ENCODE measurements around the gene FAM118A. TPM values are rescaled to one million over a fixed set of nuclear protein-coding genes. Genes with fewer than 3 reads are reported as not detected.

FAM118A gene
- total RNA-seq, 1 donor from 2014 or later, result 59.3 TPM

GRCh38 chr22:45262931-45263462, 46.7 kb upstream of the FAM118A start:
- CTCF ChIA-PET, result interaction anchor here (1.2 to 1.4 kb wide), 2 partner anchors 25 to 28 kb away, joined by 4 read pairs; no protein-coding TSS in a partner anchor
- peaks cover 50% of the 10 kb centered on the region for H3K4me1 Mint-ChIP-seq
- intact Hi-C loops (cut with micrococcal nuclease), result loop anchor here (1.0 to 5.0 kb wide), 6 partner anchors 17 to 161 kb away; partner anchors contain the start of gene NUP50
- no peak for DNase-seq
- POLR2A ChIA-PET, result interaction anchor here (0.7 to 3.4 kb wide), 14 partner anchors 13 to 685 kb away, joined by 3 to 27 read pairs (median 4); partner anchors contain the start of gene NUP50
- peak overlapping the region; percentile 77 for H3K4me3 Mint-ChIP-seq
- no peaks in the 10 kb centered on the region for H3K27me3 Mint-ChIP-seq
- peak overlapping the region; percentile 81 for H3K27ac Mint-ChIP-seq
- ATAC-seq (ENCODE audit: low read depth), result peak; percentile 30
- TF ChIP-seq, protein P1, sequence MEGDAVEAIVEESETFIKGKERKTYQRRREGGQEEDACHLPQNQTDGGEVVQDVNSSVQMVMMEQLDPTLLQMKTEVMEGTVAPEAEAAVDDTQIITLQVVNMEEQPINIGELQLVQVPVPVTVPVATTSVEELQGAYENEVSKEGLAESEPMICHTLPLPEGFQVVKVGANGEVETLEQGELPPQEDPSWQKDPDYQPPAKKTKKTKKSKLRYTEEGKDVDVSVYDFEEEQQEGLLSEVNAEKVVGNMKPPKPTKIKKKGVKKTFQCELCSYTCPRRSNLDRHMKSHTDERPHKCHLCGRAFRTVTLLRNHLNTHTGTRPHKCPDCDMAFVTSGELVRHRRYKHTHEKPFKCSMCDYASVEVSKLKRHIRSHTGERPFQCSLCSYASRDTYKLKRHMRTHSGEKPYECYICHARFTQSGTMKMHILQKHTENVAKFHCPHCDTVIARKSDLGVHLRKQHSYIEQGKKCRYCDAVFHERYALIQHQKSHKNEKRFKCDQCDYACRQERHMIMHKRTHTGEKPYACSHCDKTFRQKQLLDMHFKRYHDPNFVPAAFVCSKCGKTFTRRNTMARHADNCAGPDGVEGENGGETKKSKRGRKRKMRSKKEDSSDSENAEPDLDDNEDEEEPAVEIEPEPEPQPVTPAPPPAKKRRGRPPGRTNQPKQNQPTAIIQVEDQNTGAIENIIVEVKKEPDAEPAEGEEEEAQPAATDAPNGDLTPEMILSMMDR (IDR thresholded peaks at IDR 0.05), result no peak
- no peaks in the 10 kb centered on the region for H3K36me3 Mint-ChIP-seq (ENCODE audit: low read depth)
- no peaks in the 10 kb centered on the region for H3K9me3 Mint-ChIP-seq

GRCh38 chr22:45263463-45264269, 46.1 kb upstream of the FAM118A start:
- Mint-ChIP-seq H3K4me3 (peak overlapping the region; percentile 77), H3K27me3 (no peaks in the 10 kb centered on the region), H3K36me3 (ENCODE audit: low read depth) (no peaks in the 10 kb centered on the region), H3K27ac (peak overlapping the region; percentile 81), H3K9me3 (no peaks in the 10 kb centered on the region), H3K4me1 (peaks cover 52% of the 10 kb centered on the region)
- TF ChIP-seq, protein P1 (IDR thresholded peaks at IDR 0.05), result no peak
- peak; percentile 97 for ATAC-seq (ENCODE audit: low read depth)
- intact Hi-C loops (cut with micrococcal nuclease), result loop anchor here (1.0 to 5.0 kb wide), 6 partner anchors 17 to 161 kb away; partner anchors contain the start of gene NUP50
- POLR2A ChIA-PET, result interaction anchor here (0.7 to 3.4 kb wide), 13 partner anchors 16 to 684 kb away, joined by 3 to 27 read pairs (median 4); partner anchors contain the start of gene NUP50
- DNase-seq, result peak; percentile 78
- CTCF ChIA-PET, result interaction anchor here (1.2 to 1.4 kb wide), 2 partner anchors 24 to 28 kb away, joined by 4 read pairs; no protein-coding TSS in a partner anchor

DNA sequence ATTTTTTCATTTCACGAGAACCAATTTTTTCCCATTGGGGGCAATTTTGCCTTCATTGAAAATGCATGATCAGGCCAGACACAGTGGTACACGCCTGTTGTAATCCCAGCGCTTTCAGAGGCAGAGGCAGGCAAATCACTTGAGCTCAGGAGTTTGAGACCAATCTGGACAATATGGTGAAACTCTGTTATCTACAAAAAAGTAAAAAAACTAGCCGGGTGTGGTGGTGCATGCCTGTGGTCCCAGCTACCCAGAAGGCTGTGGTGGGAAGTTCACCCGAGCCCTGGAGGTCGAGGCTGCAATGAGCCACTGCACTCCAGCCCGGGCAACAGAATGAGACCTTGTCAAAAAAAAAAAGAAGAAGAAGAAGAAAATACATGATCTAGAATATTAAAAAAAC, 44.2 kb upstream of the FAM118A start:
- no peak for ATAC-seq (ENCODE audit: low read depth)
- Mint-ChIP-seq H3K4me1 (peaks cover 52% of the 10 kb centered on the region), H3K27ac (no peak overlapping the region), H3K9me3 (no peaks in the 10 kb centered on the region), H3K4me3 (no peak overlapping the region), H3K27me3 (peaks cover under 1% of the 10 kb centered on the region), H3K36me3 (ENCODE audit: low read depth) (no peaks in the 10 kb centered on the region)
- intact Hi-C loops (cut with micrococcal nuclease), result no loop called here
- ChIA-PET CTCF (no interaction called here), POLR2A (interaction anchor here (0.7 to 1.0 kb wide), 3 partner anchors 8 to 28 kb away, joined by 3 read pairs; no protein-coding TSS in a partner anchor)
- DNase-seq, result no peak
- TF ChIP-seq, protein P1 (IDR thresholded peaks at IDR 0.05), result no peak

DNA sequence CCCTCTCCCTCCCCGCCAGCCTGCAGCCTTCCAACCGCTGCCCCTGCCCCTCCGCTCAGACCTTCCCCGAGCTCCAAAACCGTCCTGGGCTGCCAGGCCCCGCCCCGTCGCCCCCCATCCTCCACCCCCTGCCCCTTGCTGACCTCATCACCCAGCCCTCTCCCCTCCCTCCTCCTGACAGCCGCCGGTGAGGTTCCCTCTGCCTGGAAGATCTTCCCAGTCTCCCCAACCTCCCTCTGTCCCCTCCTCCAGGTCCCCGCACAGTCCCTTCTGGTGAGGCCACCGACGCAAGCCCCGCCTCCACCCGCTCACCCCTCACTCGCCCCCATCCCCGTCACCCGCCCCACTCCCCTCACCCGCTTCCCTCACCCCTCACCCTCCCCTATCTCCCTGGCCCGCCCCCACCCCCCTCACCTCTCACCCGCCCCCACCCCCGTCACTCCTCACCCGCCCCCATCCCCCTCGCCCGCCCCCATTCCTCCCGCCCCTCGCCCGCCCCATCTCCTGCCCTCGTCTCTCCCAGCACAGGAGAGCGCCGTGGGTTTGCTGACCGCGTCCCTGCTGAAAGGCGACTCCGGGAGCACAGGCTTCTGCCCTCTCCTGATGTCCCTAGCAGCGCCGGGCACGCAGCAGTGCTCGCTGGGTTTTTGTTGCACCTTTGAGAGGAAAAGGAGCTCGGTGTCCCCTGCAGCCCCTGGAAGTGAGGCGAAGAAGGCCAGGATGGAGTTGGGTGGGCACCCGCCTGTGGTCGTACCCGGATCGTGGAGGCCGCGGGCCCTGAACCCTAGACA, 41.4 kb upstream of the FAM118A start:
- DNase-seq (no peak), ATAC-seq (ENCODE audit: low read depth) (no peak)
- H3K27me3 Mint-ChIP-seq, result peaks cover 4% of the 10 kb centered on the region
- intact Hi-C loops (cut with micrococcal nuclease), result loop anchor here (2.0 kb wide), 1 partner anchor 284 kb away; no protein-coding TSS in a partner anchor
- H3K27ac Mint-ChIP-seq, result no peak overlapping the region
- no peaks in the 10 kb centered on the region for H3K9me3 Mint-ChIP-seq
- H3K4me1 Mint-ChIP-seq, result peaks cover 29% of the 10 kb centered on the region
- TF ChIP-seq, protein P1 (IDR thresholded peaks at IDR 0.05), result no peak
- no peaks in the 10 kb centered on the region for H3K36me3 Mint-ChIP-seq (ENCODE audit: low read depth)
- CTCF ChIA-PET, result interaction anchor here (1.0 to 1.9 kb wide), 3 partner anchors 33 to 166 kb away, joined by 3 to 5 read pairs (median 4); no protein-coding TSS in a partner anchor
- H3K4me3 Mint-ChIP-seq, result peak overlapping the region; percentile 85
- POLR2A ChIA-PET, result interaction anchor here (0.9 to 2.5 kb wide), 2 partner anchors 20 to 172 kb away, joined by 5 to 11 read pairs; no protein-coding TSS in a partner anchor
